HG03342 (cell line): ENCODE results near the gene C1orf167.

Source experiments
- ATAC-seq: cut with Tn5 transposase; IDR thresholded peaks from one replicate; pipeline ENCODE4 v1.9.1; 2021; ENCODE audit warnings: mild to moderate bottlenecking, moderate library complexity; ENCODE audit not compliant: unreplicated experiment

C1orf167 gene, protein sequence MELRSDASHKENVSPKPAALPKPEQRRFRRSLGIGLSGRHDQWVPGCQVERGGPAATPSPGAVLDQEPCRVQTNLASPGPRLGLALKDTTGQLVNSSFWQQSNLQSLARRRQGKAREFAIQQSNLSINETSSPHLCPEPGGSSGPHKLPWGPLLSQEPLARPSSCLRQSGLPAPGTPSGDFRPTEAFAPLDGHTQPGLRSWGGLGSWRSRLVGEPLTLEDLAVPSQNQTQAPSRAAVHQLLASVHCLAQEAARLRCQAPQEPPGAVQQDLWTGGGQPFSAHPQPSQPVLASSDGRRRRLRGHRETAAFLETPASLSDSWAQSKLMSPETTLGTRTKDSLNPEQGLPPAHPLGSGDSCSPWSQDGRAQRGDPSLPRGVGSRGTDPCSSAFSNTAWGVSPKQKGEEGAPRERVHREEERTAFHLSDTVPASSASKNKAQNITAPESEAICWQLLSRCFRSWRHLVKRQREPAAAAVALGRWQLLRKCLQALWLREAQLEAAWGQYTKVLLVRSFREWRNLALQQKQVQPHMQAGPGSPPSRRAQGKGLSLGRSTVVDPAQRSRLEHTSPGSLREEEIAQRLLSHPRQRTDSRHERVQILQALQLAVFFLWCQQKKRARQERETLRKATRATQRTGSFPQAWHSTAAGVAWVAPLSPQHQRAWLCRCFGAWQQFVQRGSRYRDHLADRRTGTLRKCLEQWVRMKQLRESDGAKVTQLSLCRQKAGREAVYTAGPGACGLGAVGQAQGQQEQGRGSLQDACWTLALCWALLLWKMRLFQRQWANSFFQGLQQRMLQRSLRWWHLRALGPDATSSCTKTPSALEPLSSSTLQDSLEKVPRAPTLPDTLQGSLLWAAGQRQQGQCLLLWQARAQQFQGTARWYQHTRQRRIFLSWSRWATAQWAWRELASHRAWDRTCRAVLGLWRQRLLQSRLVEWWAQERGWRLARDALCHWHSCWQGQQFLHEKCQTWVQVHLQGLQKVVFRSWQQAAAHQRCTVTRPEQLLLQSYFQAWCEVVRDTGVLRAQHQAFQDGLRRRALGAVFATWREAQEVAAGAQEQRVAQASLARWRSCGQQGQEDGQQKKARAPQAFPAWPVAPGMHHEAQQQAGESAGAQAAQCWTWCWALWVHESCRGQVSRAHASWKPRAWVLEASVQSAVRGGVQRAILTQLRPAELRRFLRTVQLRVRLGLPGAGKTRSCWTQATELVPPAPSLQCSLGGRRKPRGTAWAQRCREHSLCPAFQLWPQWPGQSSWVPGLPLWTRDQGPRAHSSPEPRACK (N-terminal part only)

DNA sequence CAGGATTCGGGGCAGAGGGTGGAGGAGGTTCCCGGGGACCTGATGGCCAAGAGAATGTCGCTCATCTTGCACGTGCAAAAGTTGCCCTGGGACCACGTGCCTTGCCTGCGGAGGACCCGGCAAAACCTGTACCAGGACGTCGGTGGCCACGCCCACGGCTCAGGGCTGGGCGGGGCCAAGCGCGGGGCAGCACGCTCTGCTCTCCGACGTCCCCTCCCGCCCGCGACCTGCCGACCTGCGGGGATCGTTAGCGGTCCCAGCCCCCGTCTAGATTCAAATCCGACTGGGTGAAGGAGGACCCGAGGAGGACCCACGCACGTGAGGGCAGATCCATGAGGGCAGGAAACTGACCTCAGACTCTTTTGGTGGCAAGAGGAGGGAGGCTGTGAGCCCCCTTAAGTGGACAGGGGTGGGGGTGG, at the start of gene C1orf167:
Gene C1orf167 (plus strand): TSS at position 206 of the 419 bp plus-strand sequence. CDS start 2,208 bp downstream, outside the sequence.
- ATAC-seq: no peak

DNA sequence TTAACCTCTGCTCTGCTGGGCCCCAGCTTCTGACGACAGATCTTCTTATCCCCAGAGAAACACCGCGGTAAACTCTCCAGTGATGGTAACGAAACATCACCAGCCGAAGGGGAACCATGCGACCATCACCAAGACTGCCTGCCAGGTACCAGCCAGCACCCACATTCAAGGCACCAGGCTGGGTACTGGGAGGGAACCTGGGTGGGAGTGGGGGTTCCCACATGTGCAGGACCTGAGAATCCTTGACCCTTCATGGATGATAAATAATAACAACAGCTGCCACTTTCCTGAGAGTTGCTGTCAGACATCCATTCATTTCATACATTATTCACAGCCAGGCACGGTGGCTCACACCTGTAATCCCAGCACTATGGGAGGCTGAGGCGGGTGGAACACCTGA, 49.7 kb upstream of the C1orf167 start:
- no peak for ATAC-seq

DNA sequence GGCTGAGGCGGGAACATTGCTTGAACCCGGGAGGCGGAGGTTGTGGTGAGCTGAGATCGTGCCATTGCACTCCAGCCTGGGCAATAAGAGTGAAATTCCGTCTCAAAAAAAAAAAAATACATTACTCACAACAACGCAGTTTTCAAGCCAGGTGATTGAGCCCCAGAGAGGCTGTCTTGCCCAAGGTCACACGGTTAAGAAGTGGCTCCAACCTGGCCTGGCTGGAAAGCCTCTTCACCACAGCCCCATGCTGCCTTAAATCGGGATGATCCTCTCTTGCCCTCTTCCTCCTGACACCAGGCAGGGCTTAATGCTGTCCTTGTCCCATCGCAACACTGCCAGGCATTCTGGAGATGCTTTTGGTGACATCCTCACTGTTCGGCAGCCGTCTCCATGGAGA, 48.9 kb upstream of the C1orf167 start:
- ATAC-seq: no peak

DNA sequence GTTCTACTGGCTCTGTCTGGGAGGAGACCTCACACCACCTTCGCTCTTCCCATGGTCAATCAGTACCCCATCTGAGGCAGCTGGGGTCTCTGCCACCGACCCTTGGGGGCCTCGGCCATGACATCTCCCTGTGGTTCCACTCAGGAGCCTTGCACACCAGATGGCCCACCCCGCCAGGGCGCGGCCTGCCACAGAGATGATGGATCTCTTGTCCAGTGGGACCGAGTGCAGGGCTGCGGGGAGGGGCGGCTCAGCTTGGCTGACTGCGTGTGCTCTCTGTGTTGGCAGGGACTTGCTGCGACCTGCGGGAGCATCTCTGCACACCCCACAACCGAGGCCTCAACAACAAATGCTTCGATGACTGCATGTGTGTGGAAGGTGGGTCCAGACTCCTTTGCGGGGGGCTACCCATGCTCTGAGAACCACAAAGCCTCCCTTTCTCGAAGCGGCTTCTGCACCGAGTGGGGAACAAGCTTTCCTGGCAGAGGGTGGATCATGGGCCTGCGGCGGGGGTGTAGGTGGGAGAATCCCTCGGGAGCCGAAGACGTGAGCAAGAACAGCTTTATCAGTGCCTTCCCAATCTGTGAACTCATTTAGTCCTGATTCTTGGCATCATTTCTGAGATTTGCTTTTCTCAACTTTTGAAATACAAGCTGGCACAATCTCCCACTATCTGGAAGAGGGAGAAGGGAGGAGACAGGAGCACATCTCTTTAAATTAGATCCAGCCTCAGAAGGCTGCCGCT, 47.0 kb upstream of the C1orf167 start:
- no peak for ATAC-seq

DNA sequence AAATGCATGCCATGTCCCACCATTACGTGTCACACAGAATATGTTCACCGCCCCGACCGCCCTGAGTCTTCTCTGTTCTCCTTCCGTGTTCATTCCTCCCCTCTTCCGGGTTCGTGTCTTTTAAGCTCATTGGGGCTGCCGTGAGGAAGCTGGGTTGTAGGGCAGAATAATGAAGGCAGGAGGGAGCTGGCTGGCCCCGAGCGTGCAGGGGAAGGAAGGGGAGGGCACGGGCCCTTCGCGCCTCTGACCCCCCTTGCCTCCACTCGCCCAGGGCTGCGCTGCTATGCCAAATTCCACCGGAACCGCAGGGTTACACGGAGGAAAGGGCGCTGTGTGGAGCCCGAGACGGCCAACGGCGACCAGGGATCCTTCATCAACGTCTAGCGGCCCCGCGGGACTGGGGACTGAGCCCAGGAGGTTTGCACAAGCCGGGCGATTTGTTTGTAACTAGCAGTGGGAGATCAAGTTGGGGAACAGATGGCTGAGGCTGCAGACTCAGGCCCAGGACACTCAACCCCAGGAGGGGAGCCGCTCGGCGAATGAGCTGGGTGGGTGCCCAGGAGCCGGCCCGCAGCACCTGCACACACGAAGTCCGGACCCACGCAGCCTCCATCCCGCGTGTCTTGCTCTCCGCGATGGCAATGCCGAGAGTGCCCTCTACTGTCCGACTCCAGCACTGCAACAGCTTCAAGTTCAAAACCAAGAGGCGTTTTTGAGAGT, 42.5 kb upstream of the C1orf167 start:
- ATAC-seq: peak; percentile 52

DNA sequence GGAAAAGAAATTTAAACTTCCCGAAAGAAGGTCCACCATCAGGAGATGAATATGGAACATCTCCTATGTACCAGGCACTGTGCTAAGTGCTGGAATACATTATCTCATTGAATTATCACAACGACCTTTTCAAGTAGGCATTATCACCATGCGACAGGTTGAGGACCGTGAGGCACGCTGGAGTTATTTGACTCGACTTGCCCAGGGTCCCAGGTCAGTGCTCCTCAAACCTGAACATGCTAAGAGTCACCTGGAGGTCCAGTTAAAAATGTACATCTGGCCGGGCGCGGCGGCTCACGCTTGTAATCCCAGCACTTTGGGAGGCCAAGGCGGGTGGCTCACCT, 42.0 kb upstream of the C1orf167 start:
- no peak for ATAC-seq

DNA sequence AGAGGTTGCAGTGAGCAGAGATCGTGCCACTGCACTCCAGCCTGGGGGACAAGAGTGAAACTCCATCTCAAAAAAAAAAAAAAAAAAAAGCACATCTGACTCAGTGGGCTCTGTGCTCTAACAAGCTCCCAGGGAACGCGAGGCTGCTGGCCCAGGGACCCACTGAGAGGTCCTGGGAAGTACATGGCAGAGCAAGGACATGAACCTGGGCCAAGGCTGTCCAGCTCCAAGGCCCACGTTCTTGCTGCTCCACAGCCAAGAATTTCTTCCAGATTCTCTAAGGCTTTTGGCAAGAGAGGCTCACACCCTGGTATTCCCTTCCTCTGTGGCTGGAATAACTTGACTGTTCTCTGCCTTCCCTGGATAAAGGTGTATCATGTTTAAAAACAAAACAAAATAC, 41.5 kb upstream of the C1orf167 start:
- ATAC-seq: no peak

DNA sequence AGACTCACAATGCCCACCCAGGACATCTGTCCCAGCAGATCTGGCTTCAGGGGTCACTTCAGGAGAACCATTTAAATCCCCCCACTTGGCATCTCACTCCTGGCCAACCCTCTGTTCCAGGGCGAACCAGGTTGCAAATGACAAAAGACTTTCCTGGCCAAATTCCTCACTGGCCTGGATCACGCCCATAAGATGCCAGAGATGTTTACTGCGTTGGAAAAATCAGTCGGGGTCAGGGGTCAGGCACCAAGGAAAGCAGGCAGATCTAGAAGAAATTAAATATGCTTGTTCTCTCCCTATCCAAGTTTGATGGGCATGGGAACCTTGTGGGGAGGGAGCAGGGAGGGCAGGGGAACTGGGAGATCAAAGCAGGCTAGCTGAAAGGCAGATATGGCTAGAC, 40.7 kb upstream of the C1orf167 start:
- no peak for ATAC-seq

DNA sequence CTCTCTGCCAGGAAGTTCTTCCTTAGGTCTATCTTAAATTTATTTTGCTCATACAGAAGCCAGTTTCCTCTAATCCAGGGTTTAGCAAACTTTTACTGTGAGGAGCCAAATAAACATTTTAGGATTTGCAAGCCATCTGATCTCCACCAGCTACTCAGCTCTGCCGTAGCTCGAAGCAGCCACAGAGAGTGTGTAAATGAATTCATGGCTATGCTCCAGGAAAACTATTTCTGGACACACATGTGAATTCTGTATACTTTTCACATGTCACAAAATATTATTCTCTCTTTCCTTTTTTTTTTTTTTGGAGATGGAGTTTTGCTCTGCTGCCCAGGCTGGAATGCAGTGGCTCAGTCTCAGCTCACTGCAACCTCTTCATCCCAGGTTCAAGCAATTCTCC, 39.5 kb upstream of the C1orf167 start:
- no peak for ATAC-seq

DNA sequence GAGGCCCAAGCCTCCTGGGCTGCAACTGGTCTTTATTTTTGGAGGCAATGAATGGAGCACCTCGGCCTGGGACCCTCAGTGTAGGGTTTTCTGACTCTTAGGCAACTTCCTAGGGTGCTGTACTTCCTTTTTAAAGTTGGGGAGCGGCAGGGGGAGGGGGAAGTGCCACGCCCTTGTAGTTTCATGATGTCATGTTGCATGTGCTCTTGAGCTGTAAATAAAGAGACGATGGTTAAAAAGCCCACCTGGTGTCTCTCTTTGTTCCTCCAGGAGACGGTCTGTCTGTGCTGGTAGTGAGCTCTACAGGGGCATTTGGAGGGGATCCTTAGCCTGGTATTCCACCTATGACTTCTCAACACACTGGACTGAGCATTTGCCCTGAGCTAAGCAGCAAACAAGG, 36.4 kb upstream of the C1orf167 start:
- ATAC-seq: no peak

DNA sequence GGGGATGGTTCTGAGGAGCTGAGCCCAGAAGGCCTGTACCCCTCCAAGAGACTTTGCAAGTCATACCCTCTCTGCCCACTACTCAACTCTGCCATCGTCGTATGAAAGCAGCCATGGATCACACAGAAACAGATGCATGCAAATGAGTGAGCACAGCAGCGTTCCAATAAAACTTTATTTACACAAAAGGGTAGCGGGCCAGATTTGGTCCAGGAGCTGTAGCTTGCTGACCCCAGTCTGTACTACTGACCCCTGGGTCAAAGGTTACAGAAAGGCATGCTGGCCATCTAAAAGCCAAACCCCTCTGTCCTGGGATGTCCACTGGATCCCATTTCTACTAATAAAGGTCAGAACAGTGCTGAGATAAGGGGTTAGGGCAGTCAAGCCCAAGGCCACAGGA, 34.9 kb upstream of the C1orf167 start:
- ATAC-seq: no peak

DNA sequence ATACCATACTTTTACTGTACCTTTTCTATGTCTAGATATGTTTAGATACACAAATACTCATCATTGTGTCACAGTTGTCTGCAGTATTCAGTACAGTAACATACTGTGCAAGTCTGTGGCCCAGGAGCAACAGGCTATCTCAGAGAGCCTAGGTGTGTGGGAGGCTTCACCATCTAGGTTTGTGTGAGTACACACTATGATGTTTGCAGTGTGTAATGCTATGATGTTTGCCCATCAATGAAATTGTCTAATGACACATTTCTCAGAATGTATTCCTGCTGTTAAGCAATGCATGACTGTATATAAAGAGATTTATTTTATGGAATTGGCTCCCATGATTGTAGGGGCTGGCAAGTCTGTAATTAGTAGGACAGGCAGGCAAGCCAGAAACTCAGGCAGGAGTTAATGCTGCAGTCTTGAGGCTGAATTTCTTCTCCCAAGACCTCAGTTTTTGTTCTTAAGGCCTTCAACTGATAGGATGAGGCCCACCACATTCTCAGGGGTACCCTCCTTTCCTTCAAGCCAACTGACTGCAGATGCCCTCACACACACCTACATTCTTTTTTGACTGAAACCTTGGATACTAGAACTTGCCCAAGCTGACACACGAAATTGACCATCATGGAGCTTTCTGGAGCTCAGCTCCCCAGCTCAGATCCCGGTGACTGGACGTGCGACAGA, 33.7 kb upstream of the C1orf167 start:
- no peak for ATAC-seq

DNA sequence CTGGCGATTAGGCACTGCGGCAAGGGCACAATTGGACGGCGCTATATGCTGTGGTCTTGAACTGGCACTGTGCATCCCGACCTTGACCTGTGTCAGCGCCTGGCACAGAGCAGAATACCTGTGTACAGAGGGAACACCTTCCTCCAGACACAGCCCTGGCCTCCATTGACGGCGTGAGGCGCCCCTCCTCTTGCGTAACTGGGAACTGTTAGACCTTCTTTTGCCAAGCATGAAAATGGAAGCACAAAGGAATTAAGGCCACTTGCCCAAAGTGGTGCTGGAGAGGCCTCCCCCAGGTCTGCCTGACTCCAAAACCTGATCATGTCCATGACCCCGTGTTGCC, 32.9 kb upstream of the C1orf167 start:
- ATAC-seq: no peak

DNA sequence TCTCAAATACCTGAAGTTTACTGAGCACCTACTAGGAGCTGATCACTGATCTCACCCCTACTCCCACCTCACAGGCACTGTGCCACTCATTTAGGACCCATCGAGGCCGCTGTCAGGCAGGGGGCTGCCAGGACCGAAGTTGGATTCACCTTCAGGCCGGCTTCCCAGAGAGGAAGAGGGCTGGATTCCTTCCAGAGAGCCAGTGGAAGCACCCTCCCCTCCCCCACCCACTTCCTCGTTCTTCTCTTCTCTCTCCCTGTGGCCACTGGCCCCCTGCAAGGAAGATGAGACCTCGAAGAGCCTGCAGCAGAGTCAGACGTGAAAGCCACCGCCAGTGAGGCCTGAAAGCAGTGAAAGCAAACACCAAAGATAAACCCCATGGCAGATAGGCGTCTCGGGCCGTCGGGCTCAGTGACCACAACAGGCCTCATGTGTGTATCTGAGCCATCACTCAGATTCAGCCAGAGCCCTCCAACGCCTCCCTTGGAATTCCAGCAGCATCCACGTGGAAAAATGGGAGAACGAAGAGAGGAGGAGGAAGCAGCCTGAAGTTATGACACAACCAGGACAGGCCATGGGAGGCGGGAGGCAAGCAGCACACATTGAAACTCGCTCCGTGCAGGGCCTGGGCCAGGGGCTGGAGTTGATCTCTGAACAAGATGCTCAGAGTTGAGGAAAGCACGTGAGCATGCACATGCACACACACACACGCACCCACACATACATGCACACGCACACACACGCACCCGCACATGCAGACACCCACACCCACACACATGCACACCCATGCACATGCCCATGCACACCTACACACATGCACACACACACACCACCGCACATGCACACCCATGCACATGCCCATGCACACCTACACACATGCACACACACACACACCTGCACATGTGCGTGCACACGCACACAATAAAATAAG, 32.2 kb upstream of the C1orf167 start:
- no peak for ATAC-seq

DNA sequence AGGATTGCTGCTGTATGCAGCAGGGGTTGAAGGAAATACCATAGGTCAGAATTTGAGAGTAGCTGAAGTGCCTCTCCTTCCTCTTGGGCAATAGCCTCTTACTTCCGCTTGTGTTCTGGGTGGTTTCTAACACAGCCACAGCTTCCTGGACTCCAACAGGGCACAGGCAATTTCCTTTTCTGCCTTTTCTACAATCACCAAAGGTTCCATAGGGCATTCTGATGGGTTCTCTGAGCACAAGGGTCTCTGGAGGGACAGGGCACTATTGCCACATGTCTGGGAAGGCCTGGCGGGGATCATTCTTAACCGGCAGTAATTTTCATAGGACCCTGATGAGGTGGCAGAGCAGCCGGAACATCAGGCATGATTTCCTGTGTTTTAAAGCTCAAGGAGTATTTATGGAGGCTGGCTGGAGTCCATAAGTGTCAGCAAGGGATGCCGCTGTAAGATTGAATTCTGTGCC, 31.5 kb upstream of the C1orf167 start:
- ATAC-seq: no peak

DNA sequence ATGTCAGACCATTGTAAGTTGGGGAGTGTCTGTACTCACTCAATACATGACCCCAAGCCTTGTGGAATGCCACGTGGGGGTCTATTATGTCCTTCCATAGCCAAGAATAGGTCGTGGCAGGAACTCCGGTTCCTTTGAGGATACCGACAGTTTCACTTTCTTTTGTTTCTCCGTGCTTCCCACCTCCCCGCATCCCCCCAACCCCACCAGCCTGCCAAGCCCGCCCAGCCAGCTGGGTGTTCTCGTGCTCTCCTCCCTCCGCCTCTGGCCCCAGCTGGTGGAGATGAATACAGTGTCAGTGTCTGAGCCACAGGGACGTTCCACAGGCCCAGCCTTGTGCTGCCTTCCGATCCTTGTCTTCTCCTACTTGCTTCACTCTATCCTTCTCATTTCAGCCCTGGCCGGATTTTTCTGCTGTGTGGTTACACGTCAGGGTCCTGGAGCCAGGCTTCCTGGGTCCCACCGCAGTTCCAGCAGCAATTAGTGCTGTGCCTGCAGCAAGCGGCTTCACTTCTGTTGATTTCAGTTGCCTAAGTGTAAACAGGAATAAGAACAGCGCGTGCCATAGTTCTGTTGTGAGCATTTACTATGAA, 30.2 kb upstream of the C1orf167 start:
- ATAC-seq: no peak

DNA sequence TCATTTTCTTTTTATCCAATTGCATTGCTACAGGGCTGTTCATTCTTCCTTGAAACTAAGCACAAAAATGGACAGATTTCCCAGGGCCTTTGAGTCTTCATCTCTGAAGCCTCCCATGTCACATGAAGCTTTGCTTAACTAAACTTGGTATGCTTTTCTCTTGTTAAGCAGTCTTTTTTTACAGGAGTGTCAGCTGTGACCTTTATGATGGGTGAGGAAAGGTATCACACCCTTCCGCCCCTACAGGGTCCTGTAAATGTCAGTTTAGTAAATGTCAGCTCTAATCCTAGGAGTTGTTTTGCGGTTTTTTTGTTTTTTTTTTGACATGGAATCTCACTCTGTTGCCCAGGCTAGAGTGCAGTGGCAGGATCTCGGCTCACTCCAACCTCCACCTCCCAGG, 28.7 kb upstream of the C1orf167 start:
- ATAC-seq: no peak

DNA sequence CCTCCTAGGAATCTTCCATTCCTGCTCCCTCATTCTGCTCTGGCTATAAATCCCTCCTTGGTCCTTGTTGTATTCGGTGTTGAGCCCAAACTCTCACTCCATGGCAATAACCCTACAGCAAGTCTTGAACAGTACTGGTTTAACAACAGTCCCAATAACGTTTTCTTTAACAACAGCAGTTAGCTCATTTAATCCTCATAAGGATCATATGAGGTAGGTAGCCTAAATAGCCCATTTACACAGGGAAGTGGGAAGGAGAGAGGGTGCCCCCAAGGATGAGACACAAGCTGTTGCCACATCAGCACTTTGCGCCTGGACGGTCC, 26.5 kb upstream of the C1orf167 start:
- no peak for ATAC-seq
